GM06990 (cell line): ENCODE results near the gene NR5A1.

ENCODE experiments used
- DNase-seq: peaks from one replicate; pipeline ENCODE4 v3.0.0-alpha.2; 2011; ENCODE audit not compliant: insufficient read length; ENCODE audit errors: extremely low read depth
- H3K27me3 ChIP-seq: replicated peaks from 2 replicates; pipeline ENCODE4 v1.6.0; 2011; ENCODE audit warnings: low read length; ENCODE audit not compliant: control insufficient read depth, insufficient read depth
- H3K36me3 ChIP-seq: 2 replicates; pipeline ENCODE4 v1.5.1; 2011; ENCODE audit warnings: low read length; ENCODE audit not compliant: control insufficient read depth, insufficient read depth
- H3K4me3 ChIP-seq: replicated peaks from 2 replicates; pipeline ENCODE4 v1.5.1; 2011; ENCODE audit warnings: low read depth, mild to moderate bottlenecking, control low read depth, low read length
- TF ChIP-seq, protein P1 (sequence below): IDR thresholded peaks from 2 replicates; pipeline ENCODE4 v1.5.1; 2011; ENCODE audit warnings: low read length, control low read depth, mild to moderate bottlenecking, inconsistent platforms; ENCODE audit not compliant: insufficient read depth, poor library complexity, severe bottlenecking

NR5A1 gene

DNA sequence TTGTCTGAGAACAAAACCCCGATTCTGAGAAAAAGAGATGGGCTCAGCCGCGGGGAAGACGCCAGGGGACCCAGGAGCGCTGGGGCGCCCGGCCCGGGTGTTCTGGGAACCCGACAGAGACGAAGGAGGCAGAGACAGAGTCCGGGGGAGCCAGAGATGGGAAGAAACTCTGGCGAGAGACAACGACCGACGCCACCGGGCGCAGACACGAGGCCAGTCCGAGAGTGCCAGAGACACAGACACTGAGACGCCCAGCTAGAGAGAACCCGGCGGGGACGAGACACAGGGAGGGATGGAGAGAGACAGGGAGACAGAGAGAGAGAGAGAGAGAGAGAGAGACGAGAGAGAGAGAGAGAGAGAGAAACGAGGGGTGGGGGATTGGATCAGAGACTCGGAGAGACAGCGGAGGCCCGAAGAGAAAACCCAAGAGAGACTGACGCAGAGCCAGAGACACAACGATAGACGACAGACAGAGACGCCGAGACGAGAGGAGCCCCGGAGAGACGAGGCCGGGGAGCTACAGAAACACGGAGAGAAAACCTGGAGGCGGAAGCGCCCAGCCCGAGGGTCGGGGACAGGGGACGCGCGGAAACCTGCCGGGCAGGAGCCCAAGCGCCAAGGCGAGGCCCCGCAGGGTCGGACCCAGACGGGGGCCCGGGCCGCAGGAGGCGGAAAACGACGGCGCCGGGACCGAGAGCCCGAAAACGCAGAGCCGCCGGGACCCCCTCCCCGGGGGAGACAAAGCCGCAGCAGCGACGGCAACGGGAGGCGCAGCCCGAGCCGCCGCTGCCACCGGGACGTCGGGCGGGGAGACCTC lies 3.3 kb downstream of the NR5A1 start:
- no peak for DNase-seq
- H3K27me3 ChIP-seq = peaks cover 2% of the 10 kb centered on the region; the same call in 1 of the 2 replicates
- no peak overlapping the region for H3K4me3 ChIP-seq
- TF ChIP-seq, protein P1, sequence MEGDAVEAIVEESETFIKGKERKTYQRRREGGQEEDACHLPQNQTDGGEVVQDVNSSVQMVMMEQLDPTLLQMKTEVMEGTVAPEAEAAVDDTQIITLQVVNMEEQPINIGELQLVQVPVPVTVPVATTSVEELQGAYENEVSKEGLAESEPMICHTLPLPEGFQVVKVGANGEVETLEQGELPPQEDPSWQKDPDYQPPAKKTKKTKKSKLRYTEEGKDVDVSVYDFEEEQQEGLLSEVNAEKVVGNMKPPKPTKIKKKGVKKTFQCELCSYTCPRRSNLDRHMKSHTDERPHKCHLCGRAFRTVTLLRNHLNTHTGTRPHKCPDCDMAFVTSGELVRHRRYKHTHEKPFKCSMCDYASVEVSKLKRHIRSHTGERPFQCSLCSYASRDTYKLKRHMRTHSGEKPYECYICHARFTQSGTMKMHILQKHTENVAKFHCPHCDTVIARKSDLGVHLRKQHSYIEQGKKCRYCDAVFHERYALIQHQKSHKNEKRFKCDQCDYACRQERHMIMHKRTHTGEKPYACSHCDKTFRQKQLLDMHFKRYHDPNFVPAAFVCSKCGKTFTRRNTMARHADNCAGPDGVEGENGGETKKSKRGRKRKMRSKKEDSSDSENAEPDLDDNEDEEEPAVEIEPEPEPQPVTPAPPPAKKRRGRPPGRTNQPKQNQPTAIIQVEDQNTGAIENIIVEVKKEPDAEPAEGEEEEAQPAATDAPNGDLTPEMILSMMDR = no peak
- no peaks in the 10 kb centered on the region for H3K36me3 ChIP-seq

DNA sequence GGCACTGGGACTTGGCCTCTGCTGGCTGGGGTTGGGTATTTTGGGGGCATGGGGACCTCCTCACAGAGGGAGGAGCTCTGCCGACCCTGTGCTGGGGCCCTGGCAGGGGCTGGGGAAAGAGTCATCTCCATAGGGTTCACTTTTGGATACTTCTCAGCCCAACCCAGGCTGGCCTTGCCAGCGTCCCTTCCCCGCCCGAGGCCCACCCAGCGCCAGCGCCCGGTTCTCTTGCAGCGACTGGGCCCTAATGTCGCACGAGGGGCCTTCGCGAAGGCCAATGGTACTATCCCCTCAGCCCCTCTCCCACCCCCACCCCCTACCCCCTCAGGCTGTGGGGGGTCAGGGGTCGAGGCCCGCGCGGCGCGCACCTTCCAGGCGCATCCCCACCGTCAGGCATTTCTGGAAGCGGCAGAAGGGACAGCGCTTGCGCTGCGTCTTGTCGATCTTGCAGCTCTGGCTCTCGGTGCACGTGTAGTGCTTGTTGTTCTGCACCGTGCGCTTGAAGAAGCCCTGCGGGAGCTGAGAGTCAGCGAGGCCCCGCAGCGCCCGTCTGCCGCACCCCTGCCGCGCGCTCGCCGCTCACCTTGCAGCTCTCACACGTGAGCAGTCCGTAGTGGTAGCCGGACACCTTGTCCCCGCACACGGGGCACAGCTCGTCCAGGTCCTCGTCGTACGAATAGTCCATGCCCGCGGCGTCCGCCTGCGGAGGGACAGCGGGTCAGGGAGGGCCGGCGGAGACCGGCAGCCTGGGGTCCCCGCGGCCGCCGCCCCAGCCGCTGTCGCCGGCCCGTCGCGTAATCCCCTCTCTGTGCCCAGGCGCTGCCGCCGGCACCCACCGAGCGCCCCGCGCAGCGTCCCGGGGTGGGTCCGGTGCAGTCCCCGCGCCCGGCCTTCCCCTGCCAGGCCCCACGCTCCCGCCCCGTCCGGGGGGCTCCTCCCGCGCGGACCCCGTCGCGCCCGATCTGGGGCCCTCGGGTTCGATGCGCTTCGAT lies 4.2 kb downstream of the NR5A1 start:
- Histone ChIP-seq H3K36me3 (no peaks in the 10 kb centered on the region), H3K4me3 (no peak overlapping the region), H3K27me3 (peaks cover 2% of the 10 kb centered on the region; the same call in 1 of the 2 replicates)
- no peak for DNase-seq
- TF ChIP-seq, protein P1 = no peak

DNA sequence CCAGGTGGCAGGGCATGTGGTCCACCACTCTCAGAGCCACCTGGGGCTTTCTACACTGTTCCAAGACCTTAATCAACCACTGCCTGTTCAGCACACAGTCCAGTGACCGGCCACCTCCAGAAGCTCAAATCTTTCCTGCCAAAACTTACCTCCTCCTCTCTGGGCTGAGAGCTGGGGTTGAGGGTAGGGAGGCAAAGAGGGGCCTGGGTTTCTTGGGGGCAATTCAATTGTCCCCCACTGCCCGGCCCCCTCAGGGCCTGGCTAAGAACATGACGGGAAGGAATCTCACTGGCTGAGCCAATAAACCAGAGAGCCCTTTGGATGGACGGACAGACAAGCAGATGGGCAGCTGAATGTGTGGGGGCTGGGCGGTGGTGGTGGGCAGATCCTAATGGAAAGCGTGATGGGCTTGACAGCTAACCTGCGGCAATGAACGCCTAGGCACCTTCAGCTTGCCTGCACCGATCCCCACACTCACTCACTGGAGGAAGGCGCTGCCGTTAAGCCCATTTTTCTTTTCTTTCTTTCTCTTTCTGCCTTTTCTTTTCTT lies 5.4 kb downstream of the NR5A1 start:
- Histone ChIP-seq H3K27me3 (peaks cover 2% of the 10 kb centered on the region; the same call in 1 of the 2 replicates), H3K36me3 (no peaks in the 10 kb centered on the region), H3K4me3 (no peak overlapping the region)
- TF ChIP-seq, protein P1 = no peak
- no peak for DNase-seq

DNA sequence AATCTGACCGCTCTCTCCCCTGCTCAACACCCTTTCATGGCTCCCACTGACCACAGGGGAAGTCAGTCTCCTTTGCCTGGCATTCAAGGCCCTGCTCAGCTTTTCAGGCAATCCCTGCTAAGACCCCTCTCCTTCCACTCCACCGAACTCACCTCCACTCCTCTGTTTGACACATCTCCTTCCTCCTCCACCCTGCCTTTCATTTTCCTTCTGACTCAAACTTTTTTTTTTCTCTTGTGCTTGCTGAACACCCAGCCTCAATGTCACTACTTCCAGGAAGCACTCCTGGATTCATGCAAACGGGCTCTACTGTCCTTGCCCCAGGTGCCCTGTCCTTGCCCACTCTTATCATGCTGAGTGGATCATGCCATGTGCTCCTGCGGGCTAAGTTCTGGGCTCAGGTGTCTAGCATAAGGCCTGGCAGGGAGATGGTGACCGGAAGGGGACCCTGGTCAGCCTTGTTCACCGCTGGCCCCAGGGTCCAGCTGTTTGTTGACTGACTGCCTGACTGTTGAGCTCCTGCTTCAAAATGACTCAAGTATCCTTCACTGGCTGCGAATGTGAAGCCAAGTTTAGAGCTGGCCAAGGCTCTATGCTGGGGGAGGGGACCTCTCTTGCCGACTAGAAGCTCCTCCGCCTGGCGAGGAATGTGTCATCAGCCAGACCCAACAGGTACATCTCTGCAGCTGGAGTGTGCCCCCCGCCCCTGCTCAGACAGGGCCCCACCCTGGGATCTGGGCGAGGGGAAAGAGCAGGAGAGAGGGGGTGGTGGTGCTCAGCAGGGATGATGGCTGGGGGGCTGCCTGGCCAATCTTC lies 6.2 kb downstream of the NR5A1 start:
- Histone ChIP-seq H3K27me3 (peaks cover 2% of the 10 kb centered on the region; the same call in 1 of the 2 replicates), H3K4me3 (no peak overlapping the region), H3K36me3 (no peaks in the 10 kb centered on the region)
- TF ChIP-seq, protein P1 = no peak
- no peak for DNase-seq

DNA sequence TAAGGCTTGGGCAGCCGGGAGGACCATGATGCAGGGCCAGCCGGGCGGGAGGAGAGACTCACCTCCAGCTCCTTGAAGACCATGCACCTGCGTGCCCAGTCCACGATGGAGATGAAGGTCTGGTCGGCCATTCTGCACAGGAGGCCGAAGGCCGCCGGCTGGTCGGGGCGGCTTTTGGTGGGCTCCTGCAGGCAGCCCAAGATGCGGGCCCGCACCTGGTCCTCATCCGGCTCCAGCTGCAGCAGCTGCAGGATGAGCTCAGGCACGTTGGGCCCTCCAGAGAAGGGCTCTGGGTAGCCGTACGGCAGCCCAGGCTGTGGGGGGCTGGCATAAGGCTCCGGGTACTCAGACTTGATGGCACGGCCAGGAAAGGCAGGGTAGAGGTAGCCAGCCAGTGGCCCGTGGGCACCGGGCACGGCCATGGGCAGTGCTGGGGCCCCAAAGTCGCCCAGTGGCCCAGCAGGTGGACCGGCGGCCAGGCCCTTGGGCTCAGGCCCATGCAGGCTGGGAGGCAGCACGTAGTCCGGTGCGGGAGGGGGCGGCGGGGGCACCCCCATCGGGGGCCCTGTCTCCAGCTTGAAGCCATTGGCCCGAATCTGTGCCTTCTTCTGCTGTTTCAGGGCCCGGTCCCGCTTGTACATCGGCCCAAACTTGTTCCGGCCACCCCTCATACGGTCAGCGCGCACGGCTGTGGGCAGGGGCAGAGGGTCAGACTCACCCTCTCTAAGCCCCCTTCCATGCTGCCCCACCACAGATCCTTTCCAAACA lies 7.0 kb downstream of the NR5A1 start:
- no peak for DNase-seq
- H3K27me3 ChIP-seq = peaks cover 2% of the 10 kb centered on the region; the same call in 1 of the 2 replicates
- TF ChIP-seq, protein P1 = no peak
- no peaks in the 10 kb centered on the region for H3K36me3 ChIP-seq
- no peak overlapping the region for H3K4me3 ChIP-seq
